H9 (cell line): Measurements from ENCODE around the gene NPIPB8. TPM values are rescaled to one million over a fixed set of nuclear protein-coding genes. Genes with fewer than 3 reads are reported as not detected.
"Not testable (repeated sequence)": the region's sequence is repeated elsewhere in the genome, so short reads cannot be mapped to it uniquely, and the experiment has no call there.

Source experiments
- DNase-seq: peaks from one replicate; pipeline ENCODE4 v3.0.0-alpha.2; 2017
- H2AFZ ChIP-seq: one replicate; pipeline ENCODE4 v1.6.1; 2013; ENCODE audit warnings: mild to moderate bottlenecking, low read length, control low read depth, moderate library complexity
- H2AK5ac ChIP-seq: 2 replicates; pipeline ENCODE4 v1.6.1; 2013; ENCODE audit warnings: low read length, control low read depth, mixed read lengths; ENCODE audit not compliant: insufficient read length
- H2BK120ac ChIP-seq: one replicate; pipeline ENCODE4 v1.6.1; 2013; ENCODE audit warnings: low read depth, mild to moderate bottlenecking, low read length, control low read depth, inconsistent platforms; ENCODE audit not compliant: poor library complexity, severe bottlenecking
- H2BK12ac ChIP-seq: 2 replicates; pipeline ENCODE4 v1.6.1; 2013; ENCODE audit warnings: low read length, control low read depth, mixed read lengths, low read depth; ENCODE audit not compliant: insufficient read length
- H2BK15ac ChIP-seq: 2 replicates; pipeline ENCODE4 v1.6.1; 2013; ENCODE audit warnings: low read depth, low read length, control low read depth
- H2BK20ac ChIP-seq: one replicate; pipeline ENCODE4 v1.6.1; 2013; ENCODE audit warnings: low read depth, mild to moderate bottlenecking, low read length, control low read depth, inconsistent platforms; ENCODE audit not compliant: poor library complexity, severe bottlenecking
- H2BK5ac ChIP-seq: 2 replicates; pipeline ENCODE4 v1.6.1; 2013; ENCODE audit warnings: low read length, control low read depth, mixed read lengths; ENCODE audit not compliant: insufficient read length
- H3K14ac ChIP-seq: 2 replicates; pipeline ENCODE4 v1.6.1; 2013; ENCODE audit warnings: low read length, control low read depth; ENCODE audit not compliant: insufficient read depth
- H3K18ac ChIP-seq: 2 replicates; pipeline ENCODE4 v1.6.1; 2013; ENCODE audit warnings: low read depth, mild to moderate bottlenecking, mixed read lengths, low read length, control low read depth; ENCODE audit not compliant: insufficient read length
- H3K23ac ChIP-seq: 2 replicates; pipeline ENCODE4 v1.6.1; 2013; ENCODE audit warnings: low read length, control low read depth, mixed read lengths, low read depth; ENCODE audit not compliant: insufficient read length
- H3K23me2 ChIP-seq: 2 replicates; pipeline ENCODE4 v1.6.1; 2013; ENCODE audit warnings: low read depth, mild to moderate bottlenecking, mixed read lengths, low read length, control low read depth; ENCODE audit not compliant: insufficient read length, poor library complexity, severe bottlenecking
- H3K27ac ChIP-seq: 2 replicates; pipeline ENCODE4 v1.5.1; 2013; ENCODE audit warnings: low read length, control low read depth, mixed read lengths, low read depth; ENCODE audit not compliant: insufficient read length
- H3K27me3 ChIP-seq: 2 replicates; pipeline ENCODE4 v1.6.1; 2013; ENCODE audit warnings: low read length, control low read depth, inconsistent platforms; ENCODE audit not compliant: insufficient read depth
- H3K4ac ChIP-seq: 2 replicates; pipeline ENCODE4 v1.6.1; 2013; ENCODE audit warnings: low read depth, mild to moderate bottlenecking, control low read depth, inconsistent platforms, low read length, moderate library complexity
- H3K4me1 ChIP-seq: 2 replicates; pipeline ENCODE4 v1.6.1; 2013; ENCODE audit warnings: low read length, control low read depth, inconsistent platforms; ENCODE audit not compliant: insufficient read depth
- H3K4me2 ChIP-seq: 2 replicates; pipeline ENCODE4 v1.6.1; 2013; ENCODE audit warnings: low read length, control low read depth, mixed read lengths; ENCODE audit not compliant: insufficient read length, insufficient read depth
- H3K56ac ChIP-seq: 2 replicates; pipeline ENCODE4 v1.6.1; 2013; ENCODE audit warnings: low read depth, mild to moderate bottlenecking, mixed read lengths, low read length, control low read depth; ENCODE audit not compliant: insufficient read length
- H3K79me1 ChIP-seq: 2 replicates; pipeline ENCODE4 v1.6.1; 2013; ENCODE audit warnings: low read depth, mild to moderate bottlenecking, moderate library complexity, low read length, control low read depth, inconsistent platforms; ENCODE audit not compliant: insufficient read depth, poor library complexity, severe bottlenecking
- H3K79me2 ChIP-seq: 2 replicates; pipeline ENCODE4 v1.6.1; 2013; ENCODE audit warnings: low read length, control low read depth, inconsistent platforms; ENCODE audit not compliant: insufficient read depth
- H3K9ac ChIP-seq: 2 replicates; pipeline ENCODE4 v1.6.1; 2013; ENCODE audit warnings: low read length, control low read depth, mixed read lengths; ENCODE audit not compliant: insufficient read length; ENCODE audit errors: extremely low read depth
- H3K9me3 ChIP-seq: one replicate; pipeline ENCODE4 v1.6.1; 2013; ENCODE audit warnings: low read depth, low read length, inconsistent platforms; ENCODE audit not compliant: control insufficient read depth
- H3T11ph ChIP-seq: one replicate; pipeline ENCODE4 v1.6.1; 2013; ENCODE audit warnings: mild to moderate bottlenecking, low read length, control low read depth, inconsistent platforms
- H4K20me1 ChIP-seq: one replicate; pipeline ENCODE4 v1.6.1; 2013; ENCODE audit not compliant: control insufficient read depth, insufficient read length, insufficient read depth
- H4K5ac ChIP-seq: 2 replicates; pipeline ENCODE4 v1.6.1; 2013; ENCODE audit warnings: low read depth, mild to moderate bottlenecking, mixed read lengths, low read length, control low read depth; ENCODE audit not compliant: insufficient read length
- H4K8ac ChIP-seq: replicated peaks from 2 replicates; pipeline ENCODE4 v1.6.1; 2013; ENCODE audit warnings: low read length, control low read depth, mixed read lengths, low read depth; ENCODE audit not compliant: insufficient read length
- H4K91ac ChIP-seq: 2 replicates; pipeline ENCODE4 v1.6.1; 2013; ENCODE audit warnings: low read depth, mild to moderate bottlenecking, moderate library complexity, mixed read lengths, low read length, control low read depth; ENCODE audit not compliant: insufficient read length
- H3K27ac Mint-ChIP-seq, 3 experiments: 2 replicates in 2 of 3; 3 replicates in 1 of 3; pipeline ENCODE4 v1.8.0; 2020 to 2021; ENCODE audit warnings: mixed read lengths in 3 of 3, mild to moderate bottlenecking in 1 of 3, moderate library complexity in 1 of 3
- H3K27me3 Mint-ChIP-seq: 2 replicates; pipeline ENCODE4 v1.8.0; 2021; ENCODE audit warnings: low read depth, mild to moderate bottlenecking, moderate library complexity, mixed read lengths
- H3K36me3 Mint-ChIP-seq, 3 experiments: 2 replicates in 2 of 3; 3 replicates in 1 of 3; pipeline ENCODE4 v1.8.0; 2020 to 2021; ENCODE audit warnings: low read depth in 3 of 3, mixed read lengths in 3 of 3; ENCODE audit not compliant: insufficient read depth in 1 of 3
- H3K4me1 Mint-ChIP-seq, 2 experiments: 2 replicates each; pipeline ENCODE4 v1.8.0; 2020; ENCODE audit warnings: mixed read lengths in 2 of 2
- H3K4me3 Mint-ChIP-seq, 2 experiments: 2 replicates in 1 of 2; 3 replicates in 1 of 2; pipeline ENCODE4 v1.8.0; 2020 to 2021; ENCODE audit warnings: mild to moderate bottlenecking in 2 of 2, mixed read lengths in 2 of 2, moderate library complexity in 1 of 2
- H3K9me3 Mint-ChIP-seq, 2 experiments: 2 replicates in 1 of 2; 3 replicates in 1 of 2; pipeline ENCODE4 v1.8.0; 2020; ENCODE audit warnings: mild to moderate bottlenecking in 2 of 2, mixed read lengths in 2 of 2, moderate library complexity in 1 of 2
- WGBS: extraction: QIAGEN DNeasy Blood & Tissue Kit; methylation state at CpG from one replicate; pipeline ENCODE4 v1.1.7; 2013; ENCODE audit warnings: missing lambda C conversion rate, low lambda C conversion rate, mixed read lengths; ENCODE audit not compliant: insufficient read length; ENCODE audit errors: extremely low coverage; 5-methylcytosine and 5-hydroxymethylcytosine counted together
- total RNA-seq: library from RNA; stranded (reverse); gene quantifications from 2 replicates; pipeline ENCODE4 v1.2.1, GENCODE V29; 2021

The NPIPB8 gene
- total RNA-seq, 1 experiment from 2014 or later: not detected

DNA sequence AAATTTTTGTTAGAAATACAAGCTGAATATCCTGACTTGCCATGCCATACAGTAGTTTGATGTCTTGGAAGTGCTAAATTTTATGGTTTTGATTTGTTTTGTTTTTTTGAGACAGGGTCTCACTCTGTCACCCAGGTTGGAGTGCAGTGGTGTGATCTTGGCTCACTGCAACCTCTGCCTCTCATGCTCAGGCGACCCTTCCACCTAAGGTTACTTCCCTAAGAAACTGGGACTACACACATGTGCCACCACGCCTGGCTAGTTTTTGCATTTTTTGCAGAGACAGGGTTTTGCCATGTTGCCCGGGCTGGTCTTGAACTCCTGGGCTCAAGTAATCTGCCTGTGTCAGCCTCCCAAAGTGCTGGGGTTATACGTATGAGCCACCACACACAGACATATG is 53.9 kb downstream of the NPIPB8 start:
- not testable (repeated sequence) for DNase-seq, H3K4me2 ChIP-seq, H3K27me3 Mint-ChIP-seq, H3K27me3 ChIP-seq, H3K9me3 Mint-ChIP-seq, H4K20me1 ChIP-seq, H2BK20ac ChIP-seq, H2BK5ac ChIP-seq, H3K36me3 Mint-ChIP-seq, H3K18ac ChIP-seq, H3K56ac ChIP-seq, H3K27ac ChIP-seq, H3K27ac Mint-ChIP-seq, H4K8ac ChIP-seq, H3K9me3 ChIP-seq, H3K4me3 Mint-ChIP-seq, H3T11ph ChIP-seq, H3K4me1 Mint-ChIP-seq, H4K91ac ChIP-seq, H3K23ac ChIP-seq, H3K23me2 ChIP-seq, H3K9ac ChIP-seq, H3K4ac ChIP-seq, H2BK12ac ChIP-seq, H2BK15ac ChIP-seq, H2AK5ac ChIP-seq, H2BK120ac ChIP-seq, H3K14ac ChIP-seq, H3K79me1 ChIP-seq, H4K5ac ChIP-seq, H3K4me1 ChIP-seq, H3K79me2 ChIP-seq, H2AFZ ChIP-seq
- WGBS: no CpG with 5 or more reads among the region's 4 CpGs

DNA sequence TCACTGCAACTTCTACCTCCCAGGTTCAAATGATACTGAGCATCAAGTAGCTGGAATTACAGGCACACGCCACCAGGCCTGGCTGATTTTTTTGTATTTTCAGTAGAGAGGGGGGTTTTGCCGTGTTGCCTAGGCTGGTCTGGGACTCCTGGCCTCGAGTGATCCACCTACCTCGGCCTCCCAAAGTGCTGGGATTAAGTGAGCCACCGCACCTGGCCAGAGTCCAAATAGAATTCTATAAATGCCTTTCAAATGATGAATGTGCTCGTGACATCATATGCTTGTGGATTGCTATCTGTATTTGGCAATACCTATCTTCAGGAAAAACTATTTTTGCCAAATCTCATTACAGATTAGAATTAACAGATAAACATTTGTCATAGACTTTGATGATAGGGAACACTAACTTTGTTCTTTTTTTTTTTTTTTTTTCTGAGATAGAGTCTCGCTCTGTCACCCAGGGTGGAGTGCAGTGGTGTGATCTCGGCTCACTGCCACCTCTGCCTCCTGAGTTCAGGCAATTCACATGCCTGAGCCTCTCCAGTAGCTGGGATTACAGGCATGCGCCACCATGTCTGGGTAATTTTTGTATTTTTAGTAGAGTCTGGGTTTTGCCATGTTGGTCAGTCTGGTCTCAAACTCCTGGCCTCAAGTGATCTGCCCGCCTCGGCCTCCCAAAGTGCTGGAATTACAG is 55.5 kb downstream of the NPIPB8 start:
- not testable (repeated sequence) for H3K79me1 ChIP-seq, H3K23ac ChIP-seq, H3K9me3 ChIP-seq, H3K4ac ChIP-seq, H2AK5ac ChIP-seq, H3K4me2 ChIP-seq, H3K27me3 Mint-ChIP-seq, H3K14ac ChIP-seq, H3K4me1 ChIP-seq, H3K27me3 ChIP-seq, H2BK20ac ChIP-seq, H3K9ac ChIP-seq, H4K5ac ChIP-seq, H2AFZ ChIP-seq, H3K27ac ChIP-seq, H3K56ac ChIP-seq, H3K27ac Mint-ChIP-seq, H3K36me3 Mint-ChIP-seq, H3K18ac ChIP-seq, H4K91ac ChIP-seq, H4K8ac ChIP-seq, H2BK120ac ChIP-seq, H3K9me3 Mint-ChIP-seq, H3T11ph ChIP-seq, H4K20me1 ChIP-seq, DNase-seq, H2BK5ac ChIP-seq, H2BK12ac ChIP-seq, H2BK15ac ChIP-seq, H3K23me2 ChIP-seq, H3K79me2 ChIP-seq, H3K4me3 Mint-ChIP-seq, H3K4me1 Mint-ChIP-seq
- no CpG with 5 or more reads among the region's 11 CpGs for WGBS
